Gastroesophageal sphincter (tissue), 3 donors: ENCODE data around the gene NGF.

Experiments
- EP300 ChIP-seq: sonication (generic); formaldehyde crosslinking; IDR thresholded peaks from one replicate; pipeline ENCODE4 v1.6.1; 2017; ENCODE audit warnings: antibody characterized with exemption, mild to moderate bottlenecking
- POLR2A ChIP-seq, 2 donors: fragments of 450-650 bp; IDR thresholded peaks; one replicate each; pipeline ENCODE4 v1.6.1; 2017; ENCODE audit warnings: antibody characterized with exemption in 2 of 2, mild to moderate bottlenecking in 2 of 2, moderate library complexity in 1 of 2
- POLR2AphosphoS5 ChIP-seq: sonication (generic); formaldehyde crosslinking; IDR thresholded peaks from one replicate; pipeline ENCODE4 v1.6.1; 2017; ENCODE audit warnings: antibody characterized with exemption
- TF ChIP-seq, protein P1 (sequence below), 4 experiments: fragments of 200-600 bp in 2 of 4; fragments of 450-650 bp in 2 of 4; sonication (generic) in 1 of 4; IDR thresholded peaks; one replicate each; pipeline ENCODE4 v1.5.1; 2017 to 2019; ENCODE audit warnings: antibody characterized with exemption in 4 of 4, mild to moderate bottlenecking in 2 of 4, moderate library complexity in 2 of 4

DNA sequence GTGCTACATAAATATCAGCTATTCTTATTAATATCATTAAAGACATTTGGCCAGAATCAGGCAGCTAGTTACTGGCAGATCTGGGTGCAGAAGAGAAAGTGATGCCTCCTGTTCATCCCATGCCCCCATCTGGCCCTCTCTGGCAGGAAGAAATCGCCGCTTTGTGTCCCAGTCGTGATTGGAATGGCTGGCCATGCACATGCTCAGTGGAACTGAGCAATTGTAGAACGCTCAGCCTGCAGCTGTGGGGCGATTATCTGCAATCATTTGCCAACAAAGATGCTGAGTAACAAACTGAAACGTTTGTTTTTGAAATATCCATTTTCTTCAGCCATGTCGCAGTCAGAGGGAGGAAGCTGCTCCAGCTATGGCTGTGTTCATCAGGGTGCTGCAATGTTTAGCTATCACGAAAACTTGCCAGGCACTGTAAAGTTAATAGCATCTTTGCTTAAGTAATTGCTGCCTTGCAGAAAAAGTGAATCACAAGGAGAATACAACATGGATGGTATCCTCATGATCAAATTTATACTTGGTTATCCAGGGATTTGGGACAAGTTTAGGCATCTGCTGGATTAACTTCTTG, 36.5 kb downstream of the NGF start:
- TF ChIP-seq POLR2AphosphoS5 (no peak), POLR2A (IDR thresholded peaks at IDR 0.05) (no peak), EP300 (no peak)
- TF ChIP-seq, protein P1, sequence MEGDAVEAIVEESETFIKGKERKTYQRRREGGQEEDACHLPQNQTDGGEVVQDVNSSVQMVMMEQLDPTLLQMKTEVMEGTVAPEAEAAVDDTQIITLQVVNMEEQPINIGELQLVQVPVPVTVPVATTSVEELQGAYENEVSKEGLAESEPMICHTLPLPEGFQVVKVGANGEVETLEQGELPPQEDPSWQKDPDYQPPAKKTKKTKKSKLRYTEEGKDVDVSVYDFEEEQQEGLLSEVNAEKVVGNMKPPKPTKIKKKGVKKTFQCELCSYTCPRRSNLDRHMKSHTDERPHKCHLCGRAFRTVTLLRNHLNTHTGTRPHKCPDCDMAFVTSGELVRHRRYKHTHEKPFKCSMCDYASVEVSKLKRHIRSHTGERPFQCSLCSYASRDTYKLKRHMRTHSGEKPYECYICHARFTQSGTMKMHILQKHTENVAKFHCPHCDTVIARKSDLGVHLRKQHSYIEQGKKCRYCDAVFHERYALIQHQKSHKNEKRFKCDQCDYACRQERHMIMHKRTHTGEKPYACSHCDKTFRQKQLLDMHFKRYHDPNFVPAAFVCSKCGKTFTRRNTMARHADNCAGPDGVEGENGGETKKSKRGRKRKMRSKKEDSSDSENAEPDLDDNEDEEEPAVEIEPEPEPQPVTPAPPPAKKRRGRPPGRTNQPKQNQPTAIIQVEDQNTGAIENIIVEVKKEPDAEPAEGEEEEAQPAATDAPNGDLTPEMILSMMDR (IDR thresholded peaks at IDR 0.05) = no peak
